ENCODE results near the gene PEAK1. TPM values are rescaled to one million over a fixed set of nuclear protein-coding genes. Genes with fewer than 3 reads are reported as not detected.

Gene PEAK1
- total RNA-seq, 2 donors from 2014 or later, result 44.2 to 59.8 TPM

DNA sequence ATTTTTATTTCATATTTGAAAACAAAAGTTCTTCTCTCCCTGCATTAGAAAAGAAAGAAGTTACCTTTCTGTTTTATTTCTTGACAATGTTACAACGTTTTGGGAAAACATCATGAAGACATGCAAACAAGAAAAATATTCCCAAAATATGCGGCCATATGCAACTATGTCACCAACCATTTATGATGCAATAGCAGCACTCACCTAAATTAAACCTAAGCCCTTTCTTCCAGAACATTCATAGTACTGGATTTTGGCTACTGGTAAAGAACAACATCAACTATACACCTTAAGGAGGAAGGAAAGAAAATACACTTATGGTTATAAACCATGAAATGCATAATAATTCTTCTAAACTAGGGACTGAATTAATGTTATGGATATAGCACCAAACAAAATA is 164.5 kb downstream of the PEAK1 start:
- no peak for TF ChIP-seq CTCF (IDR thresholded peaks at IDR 0.05)
- DNase-seq (ENCODE audit: low spot score), result no peak
- no peaks in the 10 kb centered on the region for H3K9me3 ChIP-seq
- H3K27ac ChIP-seq, result no peak overlapping the region
- H3K27me3 ChIP-seq, result no peaks in the 10 kb centered on the region
- H3K4me1 ChIP-seq, result no peaks in the 10 kb centered on the region
- peaks cover 12% of the 10 kb centered on the region for H3K36me3 ChIP-seq
- H3K4me3 ChIP-seq, result no peak overlapping the region

GRCh38 chr15:77251662-77252061 is 168.2 kb downstream of the PEAK1 start:
- H3K4me1 ChIP-seq, result no peaks in the 10 kb centered on the region
- peaks cover 25% of the 10 kb centered on the region for H3K36me3 ChIP-seq
- no peak overlapping the region for H3K27ac ChIP-seq
- TF ChIP-seq CTCF (IDR thresholded peaks at IDR 0.05), result no peak
- H3K27me3 ChIP-seq, result no peaks in the 10 kb centered on the region
- H3K9me3 ChIP-seq, result no peaks in the 10 kb centered on the region
- no peak for DNase-seq (ENCODE audit: low spot score)
- no peak overlapping the region for H3K4me3 ChIP-seq

- H3K27me3 ChIP-seq, result no peaks in the 10 kb centered on the region
- H3K27ac ChIP-seq, result no peak overlapping the region
- peaks cover 24% of the 10 kb centered on the region for H3K36me3 ChIP-seq
- no peak overlapping the region for H3K4me3 ChIP-seq
- DNase-seq (ENCODE audit: low spot score), result no peak
- no peak for TF ChIP-seq CTCF (IDR thresholded peaks at IDR 0.05)
- H3K4me1 ChIP-seq, result no peaks in the 10 kb centered on the region
- H3K9me3 ChIP-seq, result no peaks in the 10 kb centered on the region
Measured at GRCh38 chr15:77247116-77247515, 172.8 kb downstream of the PEAK1 start.

DNA sequence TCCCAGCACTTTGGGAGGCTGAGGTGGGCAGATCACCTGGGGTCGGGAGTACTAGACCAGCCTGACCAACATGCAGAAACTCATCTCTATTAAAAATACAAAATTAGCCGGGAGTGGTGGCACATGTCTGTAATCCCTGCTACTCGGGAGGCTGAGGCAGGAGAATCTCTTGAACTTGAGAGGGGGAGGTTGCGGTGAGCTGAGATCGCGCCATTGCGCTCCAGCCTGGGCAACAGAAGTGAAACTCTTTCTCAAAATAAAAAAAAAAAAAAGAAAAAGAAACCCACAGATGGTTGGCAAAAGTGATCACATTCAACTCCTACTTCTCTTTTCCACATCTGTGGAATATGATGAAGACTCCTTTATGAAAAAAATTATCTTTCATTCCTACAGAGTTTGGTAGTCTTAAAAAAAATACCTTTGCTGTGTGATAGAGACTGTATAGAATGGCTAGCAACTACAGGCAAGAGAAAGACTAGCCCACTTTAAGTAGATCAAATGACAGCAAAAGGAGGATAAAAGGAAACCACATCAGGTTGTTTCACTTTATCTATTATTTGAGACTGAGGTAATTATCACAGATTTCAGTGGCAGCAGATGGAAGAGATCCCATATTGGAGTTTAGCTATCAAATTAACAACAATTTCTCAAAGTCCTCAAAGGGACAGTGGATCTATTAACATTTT is 176.0 kb downstream of the PEAK1 start:
- Histone ChIP-seq H3K27me3 (no peaks in the 10 kb centered on the region), H3K36me3 (peaks cover 6% of the 10 kb centered on the region), H3K9me3 (no peaks in the 10 kb centered on the region), H3K27ac (no peak overlapping the region), H3K4me1 (no peaks in the 10 kb centered on the region), H3K4me3 (no peak overlapping the region)
- DNase-seq (ENCODE audit: low spot score), result no peak
- TF ChIP-seq CTCF (IDR thresholded peaks at IDR 0.05), result no peak

- DNase-seq (ENCODE audit: low spot score), result no peak
- Histone ChIP-seq H3K36me3 (no peaks in the 10 kb centered on the region), H3K27ac (no peak overlapping the region), H3K4me1 (no peaks in the 10 kb centered on the region), H3K9me3 (no peaks in the 10 kb centered on the region), H3K27me3 (no peaks in the 10 kb centered on the region), H3K4me3 (no peak overlapping the region)
- TF ChIP-seq CTCF (IDR thresholded peaks at IDR 0.05), result no peak
Measured at GRCh38 chr15:77243135-77243534, 176.8 kb downstream of the PEAK1 start.
